ENCODE measurements around the gene GPX6. TPM values are rescaled to one million over a fixed set of nuclear protein-coding genes. Genes with fewer than 3 reads are reported as not detected.

GPX6 gene
- total and polyA plus RNA-seq, 2 donors (not counting 3 experiments of a cell fraction or from before 2014, with no cell fraction given): not detected

GRCh38 chr6:28488916-28489365 lies 26.7 kb downstream of the GPX6 start:
- FAIRE-seq: peak; percentile 35
- no peaks in the 10 kb centered on the region for H3K79me2 ChIP-seq (ENCODE audit: control insufficient read depth, insufficient read depth, low read length)
- peak overlapping the region; percentile 15 for H3K9ac ChIP-seq (replicated peaks; ENCODE audit: extremely low read depth, insufficient read depth, low read length)
- dilution Hi-C loops (cut with MboI; ENCODE audit: extremely low pct_ligation_motif_present, low sequenced_read_pairs): no loop called here
- H3K27ac ChIP-seq (ENCODE audit: insufficient read depth, low read depth, low read length): no peak overlapping the region
- H3K9me3 ChIP-seq (replicated peaks; ENCODE audit: control insufficient read depth, insufficient read depth, low read length): no peaks in the 10 kb centered on the region
- peak overlapping the region; percentile 48 to 97 (median 82) for H3K4me3 ChIP-seq (replicated peaks in 1 of 3; ENCODE audit: insufficient read depth in 1 of 3, low read depth in 1 of 3, low read length in 3 of 3)
- no peaks in the 10 kb centered on the region for H3K36me3 ChIP-seq (ENCODE audit: control insufficient read depth in 2 of 2, extremely low read depth in 1 of 2, insufficient read depth in 2 of 2, low read length in 2 of 2)
- peak; percentile 67 for DNase-seq (ENCODE audit: low read depth, low spot score)
- TF ChIP-seq POLR2AphosphoS5 (IDR thresholded peaks at IDR 0.05; ENCODE audit: insufficient read depth, low read depth, low read length): no peak
- no peak for TF ChIP-seq MAX (IDR thresholded peaks at IDR 0.05; ENCODE audit: insufficient read depth, insufficient read length)
- no peak for TF ChIP-seq POLR2A (IDR thresholded peaks at IDR 0.05; ENCODE audit: low read depth, low read length)
- TF ChIP-seq CTCF (IDR thresholded peaks at IDR 0.05; ENCODE audit: extremely low read depth in 1 of 2, insufficient read depth in 1 of 2, low read depth in 1 of 2, low read length in 2 of 2): no peak
- no peak for TF ChIP-seq MYC (IDR thresholded peaks at IDR 0.05; ENCODE audit: low read depth, low read length)
- TF ChIP-seq EZH2 (IDR thresholded peaks at IDR 0.05; ENCODE audit: borderline replicate concordance, low read depth, low read length, severe bottlenecking): no peak
- TF ChIP-seq JUN (IDR thresholded peaks at IDR 0.05; ENCODE audit: borderline replicate concordance, insufficient read depth, insufficient read length, low read depth): no peak
- TF ChIP-seq FOS (IDR thresholded peaks at IDR 0.05; ENCODE audit: borderline replicate concordance, insufficient read depth, low read length): no peak
- no peak for TF ChIP-seq GATA2 (IDR thresholded peaks at IDR 0.05; ENCODE audit: insufficient read depth, insufficient read length, low read depth, low read length)
- H3K27me3 ChIP-seq (ENCODE audit: control insufficient read depth in 2 of 2, insufficient read depth in 2 of 2, low read length in 2 of 2): peaks cover 5 to 10% of the 10 kb centered on the region in 2 experiments
- peaks cover 6% of the 10 kb centered on the region for H3K4me1 ChIP-seq (ENCODE audit: control insufficient read depth, extremely low read depth, insufficient read depth, low read length)
- no TSS peak for BruUV-seq (replicated peaks)
- H3K9me1 ChIP-seq (replicated peaks; ENCODE audit: control insufficient read depth, extremely low read depth, insufficient read depth, low read length): no peaks in the 10 kb centered on the region
- peak overlapping the region; percentile 95 for H2AFZ ChIP-seq (ENCODE audit: low read depth, low read length)
- ChIA-PET CTCF (interaction anchor here (0.6 to 1.1 kb wide), 6 partner anchors 14 to 1725 kb away, joined by 3 to 6 read pairs (median 3); partner anchors contain the start of gene ZNF184), POLR2A (no interaction called here)
- intact Hi-C loops (cut with micrococcal nuclease): loop anchor here (1.0 to 5.0 kb wide), 5 partner anchors 15 to 586 kb away; partner anchors contain the start of genes ZSCAN12 and ZSCAN23
- H3K4me2 ChIP-seq (ENCODE audit: insufficient read depth, low read length): peak overlapping the region; percentile 98
- H4K20me1 ChIP-seq (replicated peaks; ENCODE audit: control insufficient read depth, extremely low read depth, insufficient read depth, low read length): no peaks in the 10 kb centered on the region

All from endothelial cell of umbilical vein (primary cell).